Astrocyte (in vitro differentiated cells and primary cell): Measurements from ENCODE around the gene LBR.

Experiments
- EZH2 ChIP-seq: IDR thresholded peaks from 2 replicates; pipeline ENCODE4 v1.6.1; 2012; ENCODE audit warnings: mild to moderate bottlenecking, low read length, inconsistent platforms; ENCODE audit not compliant: insufficient read depth
- TF ChIP-seq, protein P1 (sequence below): IDR thresholded peaks from 2 replicates; pipeline ENCODE4 v1.5.1; 2011; ENCODE audit warnings: low read depth, mild to moderate bottlenecking, inconsistent platforms, low read length, moderate library complexity; ENCODE audit not compliant: insufficient read depth

DNA sequence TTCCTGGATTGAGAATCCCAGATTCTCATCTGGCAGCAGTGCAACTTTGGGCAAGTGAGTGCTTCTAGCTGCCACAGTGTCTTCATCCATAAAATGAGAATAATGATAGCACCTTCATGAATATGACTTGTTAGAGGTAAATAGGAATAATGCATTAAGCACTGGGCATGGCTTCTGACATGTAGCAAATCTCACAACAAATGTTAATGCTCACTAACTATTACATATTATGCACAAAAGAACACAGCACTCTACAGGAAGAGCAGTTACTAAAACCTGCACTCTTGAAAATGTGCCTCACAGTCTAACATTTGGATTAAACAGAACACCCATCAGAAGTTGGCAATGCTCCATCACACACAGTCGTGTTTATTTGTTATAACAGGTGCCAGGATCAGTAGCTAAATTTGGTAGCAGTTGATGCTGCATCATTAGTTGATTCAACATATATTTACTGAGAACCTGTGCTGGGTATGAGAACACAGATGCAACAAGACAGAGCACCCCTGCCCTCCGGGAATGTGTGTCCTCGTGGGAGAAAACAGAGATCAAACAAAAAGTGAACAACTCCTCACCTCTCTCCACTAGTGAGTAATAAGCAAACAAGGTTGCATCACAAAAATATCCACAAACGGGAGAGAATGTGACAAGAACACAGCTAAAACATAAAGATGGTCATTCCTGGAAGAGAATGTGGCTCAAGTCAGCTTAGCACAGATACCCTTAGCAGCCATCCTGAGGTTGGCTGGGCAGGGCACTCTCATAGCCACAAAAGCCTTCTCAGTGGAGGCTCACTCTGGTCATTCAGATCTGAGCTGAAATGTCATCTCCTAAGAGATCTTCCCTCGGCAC, 26.2 kb upstream of the LBR start:
- TF ChIP-seq EZH2, result no peak
- TF ChIP-seq, protein P1, sequence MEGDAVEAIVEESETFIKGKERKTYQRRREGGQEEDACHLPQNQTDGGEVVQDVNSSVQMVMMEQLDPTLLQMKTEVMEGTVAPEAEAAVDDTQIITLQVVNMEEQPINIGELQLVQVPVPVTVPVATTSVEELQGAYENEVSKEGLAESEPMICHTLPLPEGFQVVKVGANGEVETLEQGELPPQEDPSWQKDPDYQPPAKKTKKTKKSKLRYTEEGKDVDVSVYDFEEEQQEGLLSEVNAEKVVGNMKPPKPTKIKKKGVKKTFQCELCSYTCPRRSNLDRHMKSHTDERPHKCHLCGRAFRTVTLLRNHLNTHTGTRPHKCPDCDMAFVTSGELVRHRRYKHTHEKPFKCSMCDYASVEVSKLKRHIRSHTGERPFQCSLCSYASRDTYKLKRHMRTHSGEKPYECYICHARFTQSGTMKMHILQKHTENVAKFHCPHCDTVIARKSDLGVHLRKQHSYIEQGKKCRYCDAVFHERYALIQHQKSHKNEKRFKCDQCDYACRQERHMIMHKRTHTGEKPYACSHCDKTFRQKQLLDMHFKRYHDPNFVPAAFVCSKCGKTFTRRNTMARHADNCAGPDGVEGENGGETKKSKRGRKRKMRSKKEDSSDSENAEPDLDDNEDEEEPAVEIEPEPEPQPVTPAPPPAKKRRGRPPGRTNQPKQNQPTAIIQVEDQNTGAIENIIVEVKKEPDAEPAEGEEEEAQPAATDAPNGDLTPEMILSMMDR, result no peak
